HG03196 (cell line): ENCODE measurements around the gene FOXL3.

Experiments used
- ATAC-seq: cut with Tn5 transposase; IDR thresholded peaks from one replicate; pipeline ENCODE4 v1.9.1; 2021; ENCODE audit not compliant: unreplicated experiment

The FOXL3 gene

DNA sequence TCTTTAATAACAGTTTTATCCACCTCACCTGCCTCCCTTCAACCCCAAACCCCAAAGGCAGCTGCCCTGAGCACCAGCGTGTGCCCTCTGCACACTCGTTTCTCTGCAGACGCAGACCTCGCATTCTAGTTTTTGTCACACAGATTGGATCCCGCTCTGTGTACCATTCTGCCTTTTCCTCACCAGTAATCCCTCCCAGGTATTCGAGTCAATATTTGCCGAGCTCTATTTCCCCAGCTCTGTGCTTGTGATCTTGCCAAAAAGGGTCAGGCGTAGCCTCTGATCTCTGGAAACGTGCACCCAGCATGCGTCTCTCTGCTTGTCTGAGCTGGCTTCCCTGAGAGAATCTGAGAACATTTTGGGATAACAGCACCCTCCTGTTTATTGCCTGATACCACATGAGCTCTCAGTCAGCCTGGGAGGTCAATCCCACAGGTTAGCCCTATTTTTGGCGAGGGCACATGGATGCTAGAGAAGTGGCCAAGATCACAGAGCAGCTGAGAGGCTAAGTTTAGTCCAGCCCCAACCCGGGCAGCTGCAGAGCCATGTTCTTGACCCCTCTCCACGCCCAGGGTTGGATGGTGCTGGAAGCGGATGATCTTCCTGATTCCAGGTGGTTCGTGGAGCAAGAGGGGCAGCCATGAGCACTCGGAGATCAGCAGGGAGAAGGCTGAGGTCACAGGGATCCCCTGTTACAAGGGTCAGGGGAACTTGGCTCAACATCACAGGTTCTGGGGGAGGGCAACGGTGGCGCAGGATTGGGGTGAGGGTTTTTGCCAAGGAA lies 29.1 kb downstream of the FOXL3 start:
- ATAC-seq = no peak

DNA sequence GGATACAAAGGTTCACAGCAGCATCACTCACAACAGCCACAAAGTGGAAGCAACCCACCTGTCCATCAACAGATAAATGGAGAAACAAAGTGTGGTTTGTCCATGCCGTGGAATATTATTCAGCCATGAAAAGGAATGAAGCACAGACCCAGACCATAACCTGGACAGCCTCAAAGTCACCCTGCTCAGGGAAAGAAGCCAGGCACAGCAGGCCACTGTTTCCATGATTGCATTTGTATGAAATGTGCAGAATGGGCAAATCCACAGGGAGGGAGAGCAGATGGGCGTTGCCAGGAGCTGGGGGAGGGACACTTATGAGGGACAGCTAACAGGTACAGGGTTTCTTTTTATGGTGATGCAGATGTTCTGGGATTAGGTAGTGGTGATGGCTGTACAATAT lies 30.3 kb downstream of the FOXL3 start:
- ATAC-seq = no peak

DNA sequence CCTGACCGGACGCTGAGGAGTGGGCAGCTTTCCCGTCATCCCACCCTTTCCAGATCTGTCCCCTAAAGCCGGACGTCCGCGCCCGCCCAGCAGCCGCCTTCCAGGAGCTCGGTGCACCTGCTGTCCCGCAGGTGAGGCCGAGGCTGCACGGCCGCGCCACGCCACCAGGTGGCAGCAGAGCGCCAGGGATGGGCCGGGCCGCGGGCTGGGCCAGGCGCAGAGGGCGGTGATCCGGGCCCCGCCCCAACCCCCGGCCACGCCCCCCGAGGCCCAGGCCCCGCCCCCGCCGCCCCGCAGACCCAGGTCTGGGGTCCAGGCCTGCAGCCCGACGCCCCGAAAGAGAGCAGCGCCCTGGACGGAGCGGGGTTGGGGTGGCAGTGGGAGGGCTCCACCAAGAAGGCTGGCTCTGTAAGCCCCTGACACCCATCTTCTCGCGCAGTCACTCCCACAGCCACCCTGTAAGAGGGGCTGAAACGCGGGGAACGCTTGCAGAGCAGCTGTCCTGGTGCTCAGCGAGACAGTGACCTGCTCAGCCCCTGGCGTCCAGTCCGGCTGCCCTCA lies 32.2 kb downstream of the FOXL3 start:
- no peak for ATAC-seq

DNA sequence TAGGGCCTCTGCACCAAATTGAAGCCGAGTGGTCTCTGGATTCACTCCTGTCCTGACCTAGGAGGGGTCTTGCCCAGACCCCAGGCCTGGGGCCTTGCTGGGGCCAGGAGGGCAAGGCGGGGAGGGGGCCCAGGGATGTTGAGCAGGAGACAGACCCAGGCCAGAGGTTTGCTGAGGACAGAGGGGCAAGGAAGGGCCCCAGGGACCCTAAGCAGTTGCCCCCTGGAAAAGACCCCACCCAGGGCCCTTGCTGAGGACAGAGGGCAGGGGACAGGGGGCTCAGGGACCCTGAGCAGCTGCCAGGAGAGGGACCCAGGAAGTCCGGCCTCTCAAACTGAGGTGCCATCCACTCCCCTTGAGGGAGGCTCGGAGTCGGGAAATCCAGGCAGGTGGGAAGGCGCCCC lies 32.7 kb downstream of the FOXL3 start:
- ATAC-seq = no peak

DNA sequence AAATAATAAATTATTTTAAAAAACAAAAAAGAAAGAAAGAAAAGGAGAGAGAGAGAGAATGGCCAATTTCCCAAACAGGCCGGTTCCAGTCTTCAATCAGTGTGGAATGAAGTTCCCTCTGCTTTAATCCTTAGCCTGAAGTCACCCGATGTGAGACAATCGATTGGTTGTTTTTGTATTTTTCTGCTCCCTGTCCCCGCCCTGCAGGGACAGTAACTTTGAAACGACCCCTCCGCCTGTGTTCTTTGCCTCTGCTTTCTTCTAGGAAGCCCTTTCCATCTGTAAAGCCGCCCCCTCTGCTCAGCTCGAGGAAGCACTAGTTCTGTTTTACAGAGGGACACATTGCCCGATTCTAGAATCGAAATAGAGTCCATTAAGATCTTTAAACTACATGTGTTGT lies 33.4 kb downstream of the FOXL3 start:
- ATAC-seq = no peak

DNA sequence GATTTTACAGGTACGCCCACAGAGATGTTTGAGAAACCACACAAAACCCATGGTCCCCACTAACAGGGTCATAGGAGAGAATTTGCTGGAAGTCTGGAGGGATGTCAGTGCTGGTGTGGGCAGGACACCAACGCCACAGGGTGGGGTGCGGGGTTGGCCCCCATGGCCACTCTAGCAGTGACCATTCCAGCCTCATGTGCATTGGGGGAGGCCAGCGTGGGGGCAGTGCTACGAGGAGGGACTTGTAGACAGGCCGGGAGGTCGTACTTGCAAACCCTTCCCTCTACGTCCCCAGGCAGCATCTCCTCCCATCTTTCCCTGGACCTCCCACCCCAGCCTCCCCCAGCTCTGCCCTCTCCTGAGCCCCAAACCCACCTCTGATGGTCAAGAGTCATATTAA lies 34.0 kb downstream of the FOXL3 start:
- ATAC-seq = no peak

DNA sequence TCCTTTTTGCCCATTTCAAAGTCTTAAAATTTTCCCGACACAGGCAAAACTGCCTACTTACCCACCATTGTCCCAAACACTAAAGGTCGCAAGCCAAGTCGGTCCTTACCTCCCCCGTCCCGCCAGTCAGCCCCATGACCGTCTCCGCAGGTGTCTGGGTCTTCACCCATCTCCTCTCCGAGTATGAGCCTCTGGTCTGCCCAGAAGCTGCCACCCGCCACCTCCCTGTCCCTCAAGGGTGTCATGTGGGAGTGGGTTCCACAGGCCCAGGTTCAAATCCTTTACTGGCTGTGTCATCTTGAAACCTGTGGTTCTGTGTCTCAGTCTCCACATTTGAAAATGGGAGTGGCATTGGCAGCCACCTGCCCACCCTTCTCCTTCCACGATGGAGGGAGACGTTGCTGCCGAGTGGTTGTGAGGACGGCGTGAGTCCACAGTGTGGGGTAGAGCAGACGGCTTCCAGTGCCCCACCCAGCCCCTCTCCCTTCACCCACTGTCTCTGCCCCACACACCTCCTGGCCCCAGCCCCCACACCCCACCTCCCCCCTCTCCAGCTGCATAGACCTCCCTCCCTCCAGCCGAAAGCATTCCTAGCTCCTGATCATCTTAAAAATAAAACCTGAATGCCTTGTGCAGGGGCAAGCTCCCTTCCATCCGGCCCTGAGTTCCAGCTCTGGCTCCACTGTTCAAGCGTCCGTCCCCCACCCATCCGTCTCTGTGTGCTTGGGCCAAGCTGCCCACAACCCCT lies 35.3 kb downstream of the FOXL3 start:
- no peak for ATAC-seq

DNA sequence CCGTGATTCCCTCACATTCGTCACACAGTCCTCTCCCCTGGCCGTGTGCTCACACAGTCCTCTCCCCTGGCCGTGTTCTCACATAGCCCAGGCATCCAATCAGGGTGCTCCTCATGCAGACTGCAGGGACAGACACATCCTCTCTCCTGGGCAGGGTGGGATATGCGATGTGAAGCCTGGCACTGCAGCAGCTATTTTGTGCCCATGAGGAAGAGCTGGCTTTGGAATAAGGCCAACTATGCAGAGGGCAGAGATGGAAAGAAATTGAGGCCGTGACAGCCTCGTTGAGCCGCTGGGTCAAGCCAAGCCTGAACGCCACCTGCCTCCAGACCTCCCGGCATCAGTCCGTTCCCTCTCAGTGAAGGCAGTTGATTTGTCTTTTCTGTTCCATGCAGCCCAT lies 35.8 kb downstream of the FOXL3 start:
- ATAC-seq = no peak

DNA sequence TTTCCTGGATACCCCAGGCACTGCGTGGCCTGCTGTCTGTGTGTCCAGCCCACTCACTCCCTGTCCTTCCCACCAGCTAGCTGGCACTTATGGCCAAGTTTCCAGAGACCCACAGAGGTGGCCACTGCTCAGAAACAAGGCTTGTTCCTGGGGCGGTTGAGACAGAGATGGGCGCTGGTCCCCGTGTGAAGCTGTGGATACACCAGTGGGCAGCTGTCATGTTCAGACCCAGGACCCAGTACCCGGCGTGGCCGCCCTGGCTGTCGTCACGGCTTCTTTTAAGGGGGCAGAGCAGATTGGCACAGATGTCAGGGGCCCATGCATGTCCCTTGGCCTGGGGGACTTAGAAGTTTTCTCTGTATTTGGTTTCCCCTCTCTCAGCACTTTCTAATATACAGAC lies 36.3 kb downstream of the FOXL3 start:
- ATAC-seq = no peak

DNA sequence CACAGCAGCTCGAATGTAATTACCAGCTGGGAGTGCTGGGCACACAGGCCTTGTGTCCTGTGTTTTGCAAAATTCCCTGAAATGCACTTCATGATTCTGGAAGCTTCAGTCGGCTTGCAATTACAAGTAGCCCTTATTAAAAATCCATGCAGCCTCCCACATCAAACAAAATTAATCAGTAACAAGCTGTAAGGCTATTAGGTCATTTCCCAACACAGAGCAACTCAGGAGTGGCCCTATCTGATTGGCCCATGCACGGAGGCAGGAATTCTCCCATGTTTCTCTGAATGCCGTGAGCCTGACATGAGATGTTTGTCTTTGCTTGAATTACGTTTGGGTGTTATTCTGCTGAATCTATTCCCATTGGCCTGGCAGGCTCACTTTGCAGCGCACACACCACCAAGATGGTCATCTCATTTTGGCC lies 36.9 kb downstream of the FOXL3 start:
- ATAC-seq = no peak

DNA sequence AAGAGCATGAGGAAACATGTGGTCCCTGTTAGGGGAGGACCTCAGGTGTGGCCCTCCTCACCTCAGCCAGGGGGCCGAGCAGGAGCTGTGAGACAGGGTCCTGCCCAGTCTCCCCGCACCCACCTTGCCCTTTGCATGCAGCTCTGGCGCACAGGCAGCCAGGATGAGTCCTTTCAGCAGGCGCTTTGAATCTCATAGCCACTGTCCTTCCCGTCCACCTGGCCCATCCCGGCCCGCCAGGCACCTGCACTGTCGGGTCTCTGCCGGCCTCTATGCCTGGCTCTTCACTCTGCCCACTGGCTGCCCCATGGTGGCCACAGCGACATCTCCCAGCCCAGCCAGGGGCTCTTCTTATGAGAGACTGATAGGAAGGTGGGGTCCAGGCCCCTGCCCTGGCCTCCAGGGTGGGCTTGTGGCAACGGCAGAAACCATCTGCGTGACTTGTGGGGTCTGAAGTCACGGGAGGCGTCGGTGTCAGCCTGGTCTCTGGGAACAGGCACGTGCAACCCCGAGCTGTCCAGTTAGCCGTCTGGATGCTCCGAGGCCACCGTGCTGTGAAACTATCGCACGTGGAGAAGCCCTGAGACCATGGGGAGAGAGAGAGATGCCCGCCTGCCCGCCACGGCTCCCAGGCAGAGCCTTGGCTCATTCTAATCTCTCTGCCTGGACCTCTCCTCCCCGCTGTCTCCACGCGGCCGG lies 37.4 kb downstream of the FOXL3 start:
- no peak for ATAC-seq

DNA sequence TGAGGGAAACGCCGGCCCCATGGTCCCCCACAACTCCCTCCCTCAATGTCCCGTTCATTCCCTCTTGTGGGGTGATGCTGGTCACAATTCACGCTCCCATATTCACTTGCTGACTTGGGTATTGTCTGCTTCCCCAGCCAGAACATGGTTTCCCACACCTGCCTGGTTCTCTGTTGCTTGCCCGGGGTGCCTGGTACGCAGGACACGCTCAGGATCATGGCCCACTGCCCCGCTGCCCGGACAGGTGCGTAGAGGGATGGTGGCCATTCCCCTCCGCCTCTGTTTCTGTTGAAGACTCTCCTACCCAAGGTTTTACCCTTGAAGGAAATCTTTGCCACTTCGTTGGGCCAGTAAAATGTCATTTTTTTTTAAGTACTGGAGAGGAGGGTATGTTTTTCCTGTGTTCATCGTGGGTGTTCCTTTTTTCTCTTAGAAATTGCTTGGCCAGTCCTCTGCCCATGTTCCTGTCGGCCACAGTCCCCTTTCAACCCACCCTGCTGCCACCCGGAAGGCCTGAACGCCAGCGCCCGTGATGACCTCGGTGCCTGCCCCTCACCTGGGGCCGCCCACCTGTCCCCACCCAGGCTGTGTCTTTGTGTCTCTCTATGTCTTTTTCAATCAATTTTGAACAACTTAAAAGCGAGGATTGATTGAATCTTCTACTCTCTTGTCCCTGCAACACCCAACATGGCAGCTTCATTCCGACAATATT lies 38.2 kb downstream of the FOXL3 start:
- no peak for ATAC-seq

DNA sequence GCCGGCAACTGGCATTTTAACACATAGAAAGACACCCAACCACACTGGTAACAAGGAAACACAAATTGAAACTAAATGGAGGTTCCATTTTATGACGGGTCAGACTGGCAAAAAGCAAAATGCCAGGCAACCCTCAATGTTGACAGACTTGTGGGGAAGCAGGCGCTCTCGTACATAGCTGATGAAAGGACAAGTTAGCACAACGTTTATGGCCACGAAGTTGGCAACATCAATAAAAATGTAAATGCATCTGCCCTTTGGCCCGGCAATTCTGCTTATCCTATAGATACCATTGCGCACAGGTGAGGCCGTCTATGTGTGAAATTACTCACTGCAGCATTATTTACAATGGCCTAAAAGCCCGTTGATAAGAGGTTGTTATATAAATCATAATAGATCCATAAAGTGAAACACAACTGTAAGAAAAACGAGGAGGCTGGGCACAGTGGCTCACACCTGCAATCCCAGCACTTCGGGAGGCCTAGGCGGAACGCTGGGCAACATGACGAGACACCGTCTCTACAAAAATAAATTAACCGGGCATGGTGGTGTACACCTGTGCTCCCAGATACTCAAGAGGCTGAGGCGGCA lies 39.8 kb downstream of the FOXL3 start:
- no peak for ATAC-seq

DNA sequence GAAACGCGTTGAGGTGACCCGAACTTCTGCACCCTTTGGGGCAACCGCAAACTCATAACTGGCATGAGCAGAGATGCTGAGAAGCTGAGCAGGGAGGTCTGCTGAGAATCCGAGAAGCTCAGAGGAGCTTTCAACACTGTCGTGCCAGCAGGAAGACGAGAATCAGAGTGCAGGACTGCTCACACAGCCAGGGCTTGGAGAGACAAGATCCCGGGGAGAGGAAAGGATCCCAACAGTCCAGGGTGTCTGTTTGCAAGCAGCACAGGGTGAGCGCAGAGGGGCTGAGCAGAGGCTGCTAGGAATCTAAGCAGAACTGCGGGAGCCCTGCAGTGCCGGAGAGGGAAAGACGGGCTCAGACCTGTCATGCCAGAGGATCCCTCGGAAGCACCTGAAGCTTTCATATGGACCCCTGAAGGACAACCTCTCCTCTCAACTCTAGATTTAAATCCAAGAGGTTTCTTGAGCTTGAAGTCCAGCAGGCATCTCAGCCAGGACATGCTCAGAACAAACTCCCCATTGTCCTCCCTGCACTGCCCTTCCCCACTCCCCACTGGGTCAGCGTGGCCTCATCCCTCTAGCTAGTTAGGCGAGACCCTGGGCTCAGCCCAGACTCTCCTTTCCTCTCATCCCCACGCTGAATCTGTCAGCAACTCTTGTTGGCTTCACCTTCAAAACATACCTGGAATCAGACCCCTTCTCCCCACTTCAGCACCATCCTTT lies 40.7 kb downstream of the FOXL3 start:
- no peak for ATAC-seq

DNA sequence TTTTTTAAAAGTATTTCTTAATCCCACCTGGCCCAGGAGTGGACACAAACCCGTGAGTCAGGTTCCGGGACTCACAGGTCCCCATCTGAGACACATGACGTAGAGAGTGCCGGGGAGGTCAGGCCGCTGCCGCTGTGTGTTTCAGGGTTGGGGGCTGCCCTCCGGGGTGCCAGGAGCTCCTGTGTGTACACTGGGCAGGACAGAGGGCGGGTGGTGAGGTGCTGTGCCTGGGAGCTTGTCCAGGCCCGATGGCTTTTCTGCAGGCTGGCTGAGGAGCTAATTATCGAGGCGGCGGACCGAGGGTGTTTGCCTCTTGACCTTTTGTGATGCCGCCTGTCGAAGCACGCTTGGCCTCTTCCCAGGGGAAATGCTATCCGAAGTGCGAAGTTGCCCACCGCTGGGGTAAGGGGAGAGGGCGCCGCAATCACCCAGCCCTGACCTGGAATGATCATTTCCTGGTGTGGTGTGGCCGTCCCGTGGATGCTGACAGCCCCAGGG lies 42.1 kb downstream of the FOXL3 start:
- no peak for ATAC-seq

DNA sequence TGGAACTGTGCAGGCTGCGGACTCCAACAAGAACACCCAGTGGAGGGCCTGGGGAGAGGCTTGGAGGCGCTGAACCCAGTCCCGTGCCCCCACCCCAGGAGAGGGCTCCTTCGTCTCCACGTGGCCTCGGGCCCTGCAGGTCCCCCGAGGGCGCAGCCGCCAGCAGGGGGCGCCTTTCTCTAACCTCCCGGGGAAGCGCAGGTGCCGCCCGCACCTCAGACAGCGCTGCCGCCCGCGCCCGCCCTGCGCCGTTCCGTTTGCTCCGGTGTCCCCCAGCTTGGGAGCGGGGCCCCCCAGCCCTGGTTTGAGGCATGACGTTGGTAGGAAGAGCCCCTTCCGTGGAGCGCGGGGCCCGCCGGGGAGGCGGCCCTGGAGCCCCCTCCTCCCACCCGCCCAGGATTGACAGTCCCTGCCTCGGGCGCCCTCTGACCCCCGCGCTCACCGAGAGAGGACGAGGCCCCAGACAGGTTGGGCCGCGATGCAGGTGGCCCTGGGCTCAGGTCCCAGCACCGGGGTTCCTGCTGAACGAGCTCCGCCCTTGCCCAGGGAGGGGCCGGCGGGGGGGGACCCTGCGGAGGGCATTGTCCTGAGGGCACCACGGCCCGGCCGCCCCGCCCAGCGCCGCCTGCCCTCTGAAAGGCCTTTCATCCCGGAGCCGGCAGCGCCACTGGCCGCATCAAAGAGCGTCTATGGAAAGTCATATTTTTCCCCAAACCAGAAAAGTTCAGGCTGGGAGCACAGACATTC lies 42.8 kb downstream of the FOXL3 start:
- ATAC-seq = no peak

DNA sequence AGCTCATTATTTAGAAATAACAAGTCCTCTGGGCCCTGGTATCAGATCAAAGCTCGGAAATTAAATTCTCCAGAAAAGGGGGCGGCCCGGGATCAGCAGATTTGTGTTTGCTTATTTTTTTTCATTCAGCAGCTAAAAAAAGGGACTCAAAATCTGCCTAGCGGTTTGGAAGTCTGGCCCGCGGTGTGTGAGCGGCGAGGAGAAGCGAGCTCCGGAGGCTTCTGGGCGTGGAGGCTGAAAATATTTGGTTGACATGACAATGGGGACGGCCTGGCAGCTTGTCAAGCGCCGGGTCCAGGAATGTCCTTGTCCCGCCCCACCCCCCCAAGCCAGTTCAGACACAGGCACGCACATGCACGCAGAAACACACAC lies 43.4 kb downstream of the FOXL3 start:
- no peak for ATAC-seq

DNA sequence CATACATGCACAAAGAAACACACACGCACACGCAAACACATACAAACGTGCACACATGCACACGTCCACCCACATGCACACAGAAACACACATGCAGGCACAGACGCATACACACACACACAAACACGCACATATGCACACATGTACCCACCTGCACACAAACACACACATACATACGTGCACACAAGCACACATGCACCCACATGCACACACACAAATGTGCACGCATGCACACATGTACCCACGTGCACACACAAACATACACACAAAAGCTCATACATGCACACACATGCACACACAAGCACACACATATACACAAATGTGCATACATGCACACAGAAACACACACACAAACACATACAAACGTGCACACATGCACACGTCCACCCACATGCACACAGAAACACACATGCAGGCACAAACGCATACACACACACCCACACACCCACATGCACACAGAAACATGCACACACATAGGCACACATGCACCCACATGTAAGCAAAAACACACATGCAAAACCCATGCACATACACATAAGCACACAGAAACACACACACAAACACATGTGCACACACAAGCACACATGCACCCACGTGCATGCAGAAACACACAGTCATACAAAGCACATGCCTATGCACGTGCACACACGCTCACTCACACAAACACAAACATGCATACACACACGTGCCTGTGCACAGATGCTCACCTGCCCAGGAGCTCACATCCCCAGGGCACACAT lies 44.8 kb downstream of the FOXL3 start:
- no peak for ATAC-seq
